Ectodermal cell (in vitro differentiated cells): ENCODE data around the gene FKBP4.

Experiments used
- H3K27ac ChIP-seq: 2 replicates; pipeline ENCODE4 v1.7.0; 2013; ENCODE audit warnings: mild to moderate bottlenecking, low read depth, low read length; ENCODE audit not compliant: insufficient read depth, poor library complexity, severe bottlenecking
- H3K27me3 ChIP-seq: 2 replicates; pipeline ENCODE4 v1.7.0; 2013; ENCODE audit warnings: mild to moderate bottlenecking, low read length; ENCODE audit not compliant: insufficient read depth, control insufficient read depth, poor library complexity, severe bottlenecking
- H3K36me3 ChIP-seq: one replicate; pipeline ENCODE4 v1.7.0; 2013; ENCODE audit warnings: low read length; ENCODE audit not compliant: control insufficient read depth, insufficient read depth
- H3K4me1 ChIP-seq: one replicate; pipeline ENCODE4 v1.7.0; 2013; ENCODE audit warnings: low read length; ENCODE audit not compliant: control insufficient read depth, insufficient read depth
- H3K4me3 ChIP-seq: 2 replicates; pipeline ENCODE4 v1.7.0; 2013; ENCODE audit warnings: low read depth, low read length, control low read depth; ENCODE audit not compliant: insufficient read depth
- H3K9me3 ChIP-seq: 2 replicates; pipeline ENCODE4 v1.7.0; 2013; ENCODE audit warnings: mild to moderate bottlenecking, low read length, moderate library complexity; ENCODE audit not compliant: control insufficient read depth
- whole genome bisulfite sequencing, 2 experiments: methylation state at CpG; one replicate each; pipeline ENCODE4 v1.1.7; 2013; ENCODE audit warnings: missing lambda C conversion rate in 2 of 2; 5-methylcytosine and 5-hydroxymethylcytosine counted together

The FKBP4 gene

GRCh38 chr12:2796187-2796666 is 1.5 kb downstream of the FKBP4 start:
- WGBS, 2 experiments, result 15 to 16% methylated on average over 14 of the region's 14 CpGs

GRCh38 chr12:2797721-2798418 is 3.1 kb downstream of the FKBP4 start:
- no peak overlapping the region for H3K4me3 ChIP-seq
- no peaks in the 10 kb centered on the region for H3K9me3 ChIP-seq
- WGBS, 2 experiments, result 94 to 95% methylated on average over 7 of the region's 7 CpGs
- H3K27me3 ChIP-seq, result peaks cover 20% of the 10 kb centered on the region
- H3K4me1 ChIP-seq, result no peaks in the 10 kb centered on the region
- peaks cover 30% of the 10 kb centered on the region for H3K36me3 ChIP-seq
- no peak overlapping the region for H3K27ac ChIP-seq

More at GRCh38 chr12:2796187-2796666, 1.5 kb downstream of the FKBP4 start:
- Histone ChIP-seq H3K4me1 (no peaks in the 10 kb centered on the region), H3K9me3 (no peaks in the 10 kb centered on the region), H3K27me3 (peaks cover 21% of the 10 kb centered on the region), H3K27ac (no peak overlapping the region), H3K36me3 (peaks cover 29% of the 10 kb centered on the region), H3K4me3 (peak overlapping the region; percentile 53)

- H3K36me3 ChIP-seq, result peaks cover 36% of the 10 kb centered on the region
- no peaks in the 10 kb centered on the region for H3K9me3 ChIP-seq
- H3K4me3 ChIP-seq, result no peak overlapping the region
- H3K27me3 ChIP-seq, result no peaks in the 10 kb centered on the region
- no peak overlapping the region for H3K27ac ChIP-seq
- H3K4me1 ChIP-seq, result no peaks in the 10 kb centered on the region
- WGBS, 2 experiments, result 96 to 98% methylated on average over 3 of the region's 3 CpGs
These were observed 5.3 kb downstream of the FKBP4 start for GRCh38 chr12:2800046-2800570.

- no peak overlapping the region for H3K4me3 ChIP-seq
- no peaks in the 10 kb centered on the region for H3K9me3 ChIP-seq
- H3K4me1 ChIP-seq, result no peaks in the 10 kb centered on the region
- H3K27ac ChIP-seq, result no peak overlapping the region
- peaks cover 36% of the 10 kb centered on the region for H3K36me3 ChIP-seq
- H3K27me3 ChIP-seq, result no peaks in the 10 kb centered on the region
- 94 to 95% methylated on average over 15 of the region's 16 CpGs for WGBS, 2 experiments
These were observed 6.4 kb downstream of the FKBP4 start for GRCh38 chr12:2801044-2801783.

- H3K27ac ChIP-seq, result no peak overlapping the region
- peaks cover 24% of the 10 kb centered on the region for H3K36me3 ChIP-seq
- no peaks in the 10 kb centered on the region for H3K4me1 ChIP-seq
- H3K4me3 ChIP-seq, result no peak overlapping the region
- H3K9me3 ChIP-seq, result no peaks in the 10 kb centered on the region
- no peaks in the 10 kb centered on the region for H3K27me3 ChIP-seq
- 91 to 93% methylated on average over 7 of the region's 7 CpGs for WGBS, 2 experiments
These were observed 9.0 kb downstream of the FKBP4 start for GRCh38 chr12:2803635-2804392.

GRCh38 chr12:2804393-2805142 is 9.8 kb downstream of the FKBP4 start:
- Histone ChIP-seq H3K4me3 (no peak overlapping the region), H3K9me3 (no peaks in the 10 kb centered on the region), H3K27me3 (no peaks in the 10 kb centered on the region), H3K27ac (no peak overlapping the region), H3K4me1 (no peaks in the 10 kb centered on the region), H3K36me3 (peaks cover 17% of the 10 kb centered on the region)
- 89 to 91% methylated on average over 4 to 5 of the region's 5 CpGs for WGBS, 2 experiments

GRCh38 chr12:2805143-2805520 is 10.4 kb downstream of the FKBP4 start:
- 92 to 95% methylated on average over 2 of the region's 2 CpGs for WGBS, 2 experiments
- no peak overlapping the region for H3K27ac ChIP-seq
- no peaks in the 10 kb centered on the region for H3K9me3 ChIP-seq
- no peaks in the 10 kb centered on the region for H3K27me3 ChIP-seq
- peaks cover 17% of the 10 kb centered on the region for H3K36me3 ChIP-seq
- H3K4me1 ChIP-seq, result no peaks in the 10 kb centered on the region
- H3K4me3 ChIP-seq, result no peak overlapping the region

GRCh38 chr12:2806700-2807099 is 11.9 kb downstream of the FKBP4 start:
- 94 to 97% methylated on average over 6 of the region's 6 CpGs for WGBS, 2 experiments

GRCh38 chr12:2811801-2812200 is 17.0 kb downstream of the FKBP4 start:
- H3K4me3 ChIP-seq, result no peak overlapping the region
- H3K4me1 ChIP-seq, result no peaks in the 10 kb centered on the region
- WGBS, 2 experiments, result 94 to 100% methylated on average over 2 to 4 of the region's 5 CpGs
- H3K9me3 ChIP-seq, result no peaks in the 10 kb centered on the region
- H3K36me3 ChIP-seq, result no peaks in the 10 kb centered on the region
- H3K27me3 ChIP-seq, result no peaks in the 10 kb centered on the region
- no peak overlapping the region for H3K27ac ChIP-seq

More at GRCh38 chr12:2806700-2807099, 11.9 kb downstream of the FKBP4 start:
- no peaks in the 10 kb centered on the region for H3K4me1 ChIP-seq
- no peaks in the 10 kb centered on the region for H3K9me3 ChIP-seq
- H3K4me3 ChIP-seq, result no peak overlapping the region
- H3K27me3 ChIP-seq, result no peaks in the 10 kb centered on the region
- peaks cover 6% of the 10 kb centered on the region for H3K36me3 ChIP-seq
- H3K27ac ChIP-seq, result no peak overlapping the region
